ENCODE data around the gene MRPL16.

DNA sequence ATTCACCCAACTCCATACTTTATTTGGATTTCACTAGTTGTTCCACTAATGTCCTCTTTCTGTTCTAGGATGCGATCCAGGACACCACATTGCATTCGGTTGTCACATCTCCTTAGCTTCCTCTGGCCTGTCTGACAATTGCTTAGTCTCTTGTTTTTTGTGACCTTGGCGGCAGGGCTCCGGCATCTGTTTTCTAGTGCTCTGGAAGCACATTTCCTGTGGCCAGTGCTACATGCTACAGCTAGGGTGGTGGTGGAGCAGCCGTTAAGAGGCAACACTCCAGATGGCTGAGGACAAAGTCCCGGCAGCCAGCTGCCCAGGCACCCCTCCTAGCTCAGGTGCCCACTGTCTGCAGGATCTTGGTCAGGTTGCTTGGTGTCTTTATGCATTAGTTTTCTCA, 48.6 kb downstream of the MRPL16 start:
- TF ChIP-seq CTCF (IDR thresholded peaks at IDR 0.05; ENCODE audit: borderline replicate concordance, extremely low read depth, low read length, poor library complexity, severe bottlenecking) (no peak), EZH2 (IDR thresholded peaks at IDR 0.05; ENCODE audit: borderline replicate concordance, low read depth, low read length, severe bottlenecking) (no peak)

Data from DND-41 (cell line).